GM23338 (cell line): Measurements from ENCODE around the gene CPTP.

Experiments
- EZH2 ChIP-seq: fragments of 200-600 bp; sonication (generic); IDR thresholded peaks from one replicate; pipeline ENCODE4 v1.8.0; 2017; ENCODE audit warnings: antibody characterized with exemption, mild to moderate bottlenecking, low read depth; ENCODE audit not compliant: unreplicated experiment
- POLR2AphosphoS5 ChIP-seq: IDR thresholded peaks from 2 replicates; pipeline ENCODE4 v1.6.1; 2016; ENCODE audit warnings: antibody characterized with exemption, low read depth
- TF ChIP-seq, protein P1 (sequence below), 2 experiments: fragments of 200-600 bp in 1 of 2; sonication (generic) in 1 of 2; conservative IDR thresholded peaks; 2 replicates each; pipeline versions ENCODE4 v1.5.1 to v1.6.1; 2016 to 2017; ENCODE audit warnings: antibody characterized with exemption in 2 of 2, low read depth in 2 of 2, mild to moderate bottlenecking in 2 of 2, moderate library complexity in 1 of 2
- TF ChIP-seq, protein P2 (sequence below): IDR thresholded peaks from one replicate; pipeline ENCODE4 v1.6.1; 2018; ENCODE audit warnings: antibody characterized with exemption; ENCODE audit not compliant: unreplicated experiment

DNA sequence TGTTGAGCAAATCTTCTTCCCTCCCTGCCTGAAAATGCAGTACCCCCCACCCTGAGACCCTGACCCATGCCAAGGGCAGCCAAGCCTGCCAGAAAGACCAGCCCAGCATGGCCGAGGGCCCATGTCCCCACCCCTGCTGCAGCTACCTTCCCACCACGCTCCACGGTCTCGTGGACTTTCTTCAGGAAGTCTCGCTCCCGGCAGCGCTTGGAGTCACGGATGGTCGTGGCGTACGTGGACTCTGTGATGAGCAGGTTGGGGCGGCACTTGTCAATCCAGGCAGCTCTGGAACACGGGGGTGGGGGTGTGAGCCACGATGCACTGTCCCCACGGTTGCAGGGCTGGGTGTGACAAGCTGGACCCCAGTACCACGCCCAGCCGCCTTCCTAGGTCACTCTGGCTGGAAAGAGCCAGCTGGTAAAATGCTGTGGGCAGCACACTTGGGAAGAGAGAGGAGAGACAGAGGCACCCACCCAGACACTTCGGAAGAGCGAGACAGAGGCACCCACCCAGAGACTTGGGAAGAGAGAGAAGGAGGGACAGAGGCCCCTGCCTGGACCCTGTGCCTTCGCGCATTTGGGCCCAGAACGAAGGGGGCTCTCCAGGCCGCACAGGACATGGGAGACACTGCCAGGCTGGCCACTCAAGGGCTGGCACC is 9.8 kb upstream of the CPTP start:
- TF ChIP-seq, protein P1, sequence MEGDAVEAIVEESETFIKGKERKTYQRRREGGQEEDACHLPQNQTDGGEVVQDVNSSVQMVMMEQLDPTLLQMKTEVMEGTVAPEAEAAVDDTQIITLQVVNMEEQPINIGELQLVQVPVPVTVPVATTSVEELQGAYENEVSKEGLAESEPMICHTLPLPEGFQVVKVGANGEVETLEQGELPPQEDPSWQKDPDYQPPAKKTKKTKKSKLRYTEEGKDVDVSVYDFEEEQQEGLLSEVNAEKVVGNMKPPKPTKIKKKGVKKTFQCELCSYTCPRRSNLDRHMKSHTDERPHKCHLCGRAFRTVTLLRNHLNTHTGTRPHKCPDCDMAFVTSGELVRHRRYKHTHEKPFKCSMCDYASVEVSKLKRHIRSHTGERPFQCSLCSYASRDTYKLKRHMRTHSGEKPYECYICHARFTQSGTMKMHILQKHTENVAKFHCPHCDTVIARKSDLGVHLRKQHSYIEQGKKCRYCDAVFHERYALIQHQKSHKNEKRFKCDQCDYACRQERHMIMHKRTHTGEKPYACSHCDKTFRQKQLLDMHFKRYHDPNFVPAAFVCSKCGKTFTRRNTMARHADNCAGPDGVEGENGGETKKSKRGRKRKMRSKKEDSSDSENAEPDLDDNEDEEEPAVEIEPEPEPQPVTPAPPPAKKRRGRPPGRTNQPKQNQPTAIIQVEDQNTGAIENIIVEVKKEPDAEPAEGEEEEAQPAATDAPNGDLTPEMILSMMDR (conservative IDR thresholded peaks at IDR 0.05; ENCODE audit: low read depth in 2 of 2), result no peak
- TF ChIP-seq EZH2, result no peak
- no peak for TF ChIP-seq POLR2AphosphoS5
- TF ChIP-seq, protein P2, sequence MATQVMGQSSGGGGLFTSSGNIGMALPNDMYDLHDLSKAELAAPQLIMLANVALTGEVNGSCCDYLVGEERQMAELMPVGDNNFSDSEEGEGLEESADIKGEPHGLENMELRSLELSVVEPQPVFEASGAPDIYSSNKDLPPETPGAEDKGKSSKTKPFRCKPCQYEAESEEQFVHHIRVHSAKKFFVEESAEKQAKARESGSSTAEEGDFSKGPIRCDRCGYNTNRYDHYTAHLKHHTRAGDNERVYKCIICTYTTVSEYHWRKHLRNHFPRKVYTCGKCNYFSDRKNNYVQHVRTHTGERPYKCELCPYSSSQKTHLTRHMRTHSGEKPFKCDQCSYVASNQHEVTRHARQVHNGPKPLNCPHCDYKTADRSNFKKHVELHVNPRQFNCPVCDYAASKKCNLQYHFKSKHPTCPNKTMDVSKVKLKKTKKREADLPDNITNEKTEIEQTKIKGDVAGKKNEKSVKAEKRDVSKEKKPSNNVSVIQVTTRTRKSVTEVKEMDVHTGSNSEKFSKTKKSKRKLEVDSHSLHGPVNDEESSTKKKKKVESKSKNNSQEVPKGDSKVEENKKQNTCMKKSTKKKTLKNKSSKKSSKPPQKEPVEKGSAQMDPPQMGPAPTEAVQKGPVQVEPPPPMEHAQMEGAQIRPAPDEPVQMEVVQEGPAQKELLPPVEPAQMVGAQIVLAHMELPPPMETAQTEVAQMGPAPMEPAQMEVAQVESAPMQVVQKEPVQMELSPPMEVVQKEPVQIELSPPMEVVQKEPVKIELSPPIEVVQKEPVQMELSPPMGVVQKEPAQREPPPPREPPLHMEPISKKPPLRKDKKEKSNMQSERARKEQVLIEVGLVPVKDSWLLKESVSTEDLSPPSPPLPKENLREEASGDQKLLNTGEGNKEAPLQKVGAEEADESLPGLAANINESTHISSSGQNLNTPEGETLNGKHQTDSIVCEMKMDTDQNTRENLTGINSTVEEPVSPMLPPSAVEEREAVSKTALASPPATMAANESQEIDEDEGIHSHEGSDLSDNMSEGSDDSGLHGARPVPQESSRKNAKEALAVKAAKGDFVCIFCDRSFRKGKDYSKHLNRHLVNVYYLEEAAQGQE, result no peak
